OCI-LY1 (cell line): ENCODE results near the gene FGD4.

Experiments used
- EZH2 ChIP-seq: fragments of 200-600 bp; sonication (generic), shearing (Covaris generic); IDR thresholded peaks from 2 replicates; pipeline ENCODE4 v1.8.0; 2017; ENCODE audit warnings: borderline replicate concordance, mixed run types, mild to moderate bottlenecking, antibody characterized with exemption, low read length, moderate library complexity, mixed read lengths
- TF ChIP-seq, protein P1 (sequence below): fragments of 200-600 bp; sonication (generic), shearing (Covaris generic); IDR thresholded peaks from 2 replicates; pipeline ENCODE4 v1.5.1; 2017; ENCODE audit warnings: mild to moderate bottlenecking, antibody characterized with exemption, low read length, moderate library complexity, mixed read lengths

DNA sequence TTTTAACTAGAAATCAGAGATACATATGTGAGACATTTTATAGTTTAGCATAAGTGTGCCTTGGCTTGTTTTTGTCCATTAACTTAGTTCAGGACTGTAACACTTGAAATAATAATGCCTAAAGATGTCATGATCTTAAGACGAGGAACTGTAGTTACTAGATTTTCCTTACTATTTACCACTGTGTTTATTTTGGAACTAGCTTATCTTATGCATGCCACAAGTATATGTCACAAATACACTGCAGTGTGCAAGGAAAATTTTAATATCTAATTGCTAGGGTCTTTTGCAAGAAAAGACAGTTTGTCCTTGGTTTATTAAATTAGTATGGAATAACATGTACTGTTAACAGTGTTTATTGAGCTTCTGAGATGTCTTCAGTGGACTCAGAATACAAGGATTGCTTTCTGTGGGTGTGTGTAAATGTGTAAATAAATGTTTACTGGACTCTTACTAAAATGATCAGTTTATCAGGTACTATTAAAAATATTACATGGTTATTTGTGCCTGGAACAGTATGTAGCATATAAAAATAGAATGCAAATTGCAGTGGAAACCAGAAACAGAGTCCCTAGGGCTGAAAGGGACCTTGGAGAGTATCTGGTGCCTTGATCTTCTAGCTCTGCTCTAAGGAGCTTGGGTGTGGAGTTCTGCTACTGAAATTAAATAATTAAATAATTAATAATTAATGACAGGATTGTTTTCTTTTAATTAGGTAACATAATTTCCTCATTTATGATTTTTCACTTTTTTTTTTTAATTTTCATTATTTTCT is 58.1 kb downstream of the FGD4 start:
- TF ChIP-seq, protein P1, sequence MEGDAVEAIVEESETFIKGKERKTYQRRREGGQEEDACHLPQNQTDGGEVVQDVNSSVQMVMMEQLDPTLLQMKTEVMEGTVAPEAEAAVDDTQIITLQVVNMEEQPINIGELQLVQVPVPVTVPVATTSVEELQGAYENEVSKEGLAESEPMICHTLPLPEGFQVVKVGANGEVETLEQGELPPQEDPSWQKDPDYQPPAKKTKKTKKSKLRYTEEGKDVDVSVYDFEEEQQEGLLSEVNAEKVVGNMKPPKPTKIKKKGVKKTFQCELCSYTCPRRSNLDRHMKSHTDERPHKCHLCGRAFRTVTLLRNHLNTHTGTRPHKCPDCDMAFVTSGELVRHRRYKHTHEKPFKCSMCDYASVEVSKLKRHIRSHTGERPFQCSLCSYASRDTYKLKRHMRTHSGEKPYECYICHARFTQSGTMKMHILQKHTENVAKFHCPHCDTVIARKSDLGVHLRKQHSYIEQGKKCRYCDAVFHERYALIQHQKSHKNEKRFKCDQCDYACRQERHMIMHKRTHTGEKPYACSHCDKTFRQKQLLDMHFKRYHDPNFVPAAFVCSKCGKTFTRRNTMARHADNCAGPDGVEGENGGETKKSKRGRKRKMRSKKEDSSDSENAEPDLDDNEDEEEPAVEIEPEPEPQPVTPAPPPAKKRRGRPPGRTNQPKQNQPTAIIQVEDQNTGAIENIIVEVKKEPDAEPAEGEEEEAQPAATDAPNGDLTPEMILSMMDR = no peak
- no peak for TF ChIP-seq EZH2
